NCI-H1092 (cell line): ENCODE data around the gene TXNL4B.
"Not testable (repeated sequence)": the region's sequence is repeated elsewhere in the genome, so short reads cannot be mapped to it uniquely, and the experiment has no call there.

Experiments
- DNase-seq: peaks from one replicate; lab custom pipeline; 2025; lab: John Stamatoyannopoulos, UW

TXNL4B gene

DNA sequence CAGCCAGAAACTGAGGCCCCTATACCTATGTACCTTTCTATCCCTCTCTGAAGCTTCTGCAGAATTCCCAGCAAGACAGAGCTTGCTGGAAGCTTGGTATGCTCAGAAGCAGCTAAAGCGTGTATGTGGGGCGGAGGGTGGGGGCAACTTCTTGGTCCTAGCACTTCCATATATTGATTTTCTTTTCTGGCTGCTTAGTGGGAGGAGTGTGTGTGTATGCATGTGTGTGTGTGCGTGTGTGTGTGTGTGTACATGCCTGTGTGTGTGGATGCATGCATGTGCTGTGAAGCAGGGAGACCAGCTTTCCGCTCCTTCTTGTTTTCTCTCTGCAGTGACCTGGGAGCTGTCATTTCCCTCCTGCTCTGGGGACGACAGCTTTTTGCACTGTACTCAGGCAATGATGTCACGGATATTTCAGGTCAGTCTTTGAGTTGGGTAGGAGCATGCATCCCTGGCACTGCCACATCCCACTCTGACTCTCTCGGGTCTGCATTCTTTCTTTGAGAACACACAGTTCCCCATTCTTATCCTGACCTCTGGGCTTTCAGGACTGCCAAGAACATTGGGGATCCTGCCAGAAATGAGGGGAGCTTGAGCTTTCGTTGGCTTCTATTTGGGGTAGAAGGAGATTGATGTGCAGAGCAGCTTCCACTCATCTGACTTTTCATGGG, 19.7 kb downstream of the TXNL4B start:
- DNase-seq, result no peak

DNA sequence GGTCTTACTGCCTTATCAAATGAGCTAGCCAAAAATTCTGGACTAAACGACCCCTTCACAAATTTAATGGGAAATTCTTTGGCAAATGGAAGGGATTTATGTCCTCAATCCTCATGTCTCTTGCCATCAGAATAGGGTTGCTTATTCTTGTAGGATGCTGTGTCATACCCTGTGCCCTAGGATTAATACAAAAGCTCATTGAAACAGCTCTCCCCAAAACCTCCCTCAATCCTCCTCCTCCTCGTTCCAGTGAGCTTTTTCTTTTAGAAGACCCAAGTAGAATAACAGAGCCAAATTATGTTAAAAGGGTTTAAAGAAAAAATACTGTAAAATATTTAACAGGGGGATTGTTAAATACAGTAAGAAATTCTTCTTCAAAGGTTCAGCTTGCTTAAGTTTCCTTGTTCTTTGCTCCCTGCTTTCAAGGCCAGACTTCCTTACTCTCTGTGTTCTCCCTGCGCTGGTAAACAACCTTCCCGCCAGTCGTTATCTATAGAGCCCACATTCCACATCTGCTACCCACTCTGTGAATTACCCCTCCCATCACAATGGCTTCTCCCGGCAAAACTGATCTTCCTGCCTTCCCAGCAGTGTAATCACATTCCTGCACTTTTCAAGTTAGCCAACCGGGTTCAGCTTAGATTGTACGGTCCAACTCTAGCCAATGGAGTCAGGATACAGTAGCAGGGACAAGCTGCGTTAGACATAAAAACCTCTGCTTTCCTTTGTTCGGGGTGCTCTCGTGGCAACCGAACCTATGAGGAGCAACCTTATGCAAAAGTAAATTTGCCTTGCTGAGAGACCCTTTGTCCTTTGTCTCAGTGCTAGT, 20.7 kb downstream of the TXNL4B start:
- DNase-seq, result no peak

DNA sequence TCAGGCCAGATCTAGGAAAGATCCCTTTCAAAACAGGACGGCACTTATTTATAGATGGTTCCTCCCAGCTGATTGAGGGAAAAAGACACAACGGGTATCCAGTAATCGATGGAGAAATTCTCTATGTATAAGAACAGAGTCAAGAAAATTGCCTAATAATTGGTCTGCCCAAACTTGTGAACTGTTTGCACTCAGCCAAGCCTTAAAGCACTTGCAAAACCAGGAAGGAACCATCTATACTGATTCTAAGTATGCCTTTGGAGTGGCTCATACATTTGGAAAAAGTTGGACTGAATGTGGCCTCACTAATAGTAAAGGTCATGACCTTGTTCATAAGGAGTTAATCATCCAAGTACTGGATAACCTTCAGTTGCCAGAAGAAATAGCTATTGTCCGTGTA, 24.5 kb downstream of the TXNL4B start:
- no peak for DNase-seq

DNA sequence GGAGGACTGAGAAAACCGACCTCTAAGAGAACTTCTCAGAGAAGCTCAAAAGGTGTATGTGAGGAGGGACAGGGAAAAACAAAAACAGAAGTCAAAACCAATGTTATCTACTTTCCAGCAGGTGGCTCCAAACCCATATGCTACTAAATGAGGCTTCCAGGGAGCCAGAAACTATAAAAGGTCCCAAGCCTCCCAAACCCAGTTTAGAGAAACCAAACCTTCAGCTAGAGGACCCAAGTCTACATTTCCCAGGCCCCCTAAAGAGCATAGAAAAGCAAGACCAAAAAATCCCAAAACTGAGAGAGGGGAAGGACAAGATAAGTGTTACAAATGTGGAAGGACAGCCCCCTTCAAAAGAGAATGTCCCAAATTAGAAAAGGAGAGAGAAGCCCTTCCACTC, 26.7 kb downstream of the TXNL4B start:
- no peak for DNase-seq

DNA sequence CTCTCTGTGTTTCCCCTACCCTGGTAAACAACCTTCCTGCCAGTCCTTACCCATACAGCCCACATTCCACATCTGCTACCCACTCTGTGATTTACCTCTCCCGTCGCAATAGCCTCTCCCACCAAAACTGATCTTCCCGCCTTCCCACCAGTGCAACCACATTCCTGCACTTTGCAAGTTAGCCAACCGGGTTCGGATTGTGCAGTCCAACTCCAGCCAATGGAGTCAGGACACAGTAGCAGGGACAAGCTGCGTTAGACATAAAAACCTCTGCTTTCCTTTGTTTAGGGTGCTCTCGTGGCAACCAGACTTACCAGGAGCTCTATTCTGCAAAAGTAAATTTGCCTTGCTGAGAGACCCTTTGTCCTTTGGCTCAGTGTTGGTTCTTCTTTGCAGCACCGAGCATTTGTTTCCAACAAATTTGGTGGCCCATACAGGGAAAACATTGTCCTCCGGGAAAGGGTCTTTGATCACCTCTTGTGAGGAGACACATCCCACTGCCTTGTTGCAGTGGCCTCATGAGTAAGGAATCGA, 29.0 kb downstream of the TXNL4B start:
- DNase-seq, result no peak

DNA sequence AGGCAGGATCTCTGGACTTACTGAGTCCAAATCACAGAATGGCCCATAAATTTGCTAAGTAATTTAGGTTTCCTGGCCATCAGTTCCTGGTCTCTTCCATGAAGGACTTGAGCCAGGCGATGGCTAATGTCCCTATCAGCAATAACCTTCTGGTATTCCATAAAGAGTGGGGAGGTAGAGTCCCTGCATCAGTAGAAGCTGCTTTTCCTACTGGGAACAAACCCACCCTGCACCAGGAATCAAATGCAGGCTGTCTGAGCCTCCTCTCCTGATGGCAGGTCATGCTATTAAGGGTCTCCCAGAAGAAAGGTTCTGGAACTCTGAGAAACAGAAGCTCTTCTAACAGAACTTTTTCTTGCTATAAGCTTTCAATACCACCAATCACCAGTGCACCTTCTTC, 31.9 kb downstream of the TXNL4B start:
- DNase-seq, result no peak

DNA sequence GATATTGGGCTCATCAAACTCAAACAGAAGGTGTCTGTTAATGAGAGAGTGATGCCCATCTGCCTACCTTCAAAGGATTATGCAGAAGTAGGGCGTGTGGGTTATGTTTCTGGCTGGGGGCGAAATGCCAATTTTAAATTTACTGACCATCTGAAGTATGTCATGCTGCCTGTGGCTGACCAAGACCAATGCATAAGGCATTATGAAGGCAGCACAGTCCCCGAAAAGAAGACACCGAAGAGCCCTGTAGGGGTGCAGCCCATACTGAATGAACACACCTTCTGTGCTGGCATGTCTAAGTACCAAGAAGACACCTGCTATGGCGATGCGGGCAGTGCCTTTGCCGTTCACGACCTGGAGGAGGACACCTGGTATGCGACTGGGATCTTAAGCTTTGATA, 33.0 kb downstream of the TXNL4B start:
- no peak for DNase-seq

DNA sequence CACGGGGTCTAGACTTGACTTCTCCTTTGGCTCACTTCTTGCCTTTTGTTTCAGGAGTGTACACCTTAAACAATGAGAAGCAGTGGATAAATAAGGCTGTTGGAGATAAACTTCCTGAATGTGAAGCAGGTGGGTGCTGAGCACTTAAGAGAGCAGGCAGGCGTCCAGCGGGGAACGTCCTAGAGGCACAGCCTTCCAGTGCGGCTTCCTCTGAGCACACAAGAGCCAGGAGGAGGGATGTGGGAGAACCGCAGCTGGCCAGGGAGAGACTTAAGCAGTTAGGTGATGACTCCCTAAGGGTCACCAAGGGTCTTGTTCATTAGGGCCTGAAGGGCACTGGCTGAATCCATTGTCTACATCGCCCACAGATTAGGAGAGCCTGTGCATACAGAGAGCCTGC, 34.4 kb downstream of the TXNL4B start:
- not testable (repeated sequence) for DNase-seq

DNA sequence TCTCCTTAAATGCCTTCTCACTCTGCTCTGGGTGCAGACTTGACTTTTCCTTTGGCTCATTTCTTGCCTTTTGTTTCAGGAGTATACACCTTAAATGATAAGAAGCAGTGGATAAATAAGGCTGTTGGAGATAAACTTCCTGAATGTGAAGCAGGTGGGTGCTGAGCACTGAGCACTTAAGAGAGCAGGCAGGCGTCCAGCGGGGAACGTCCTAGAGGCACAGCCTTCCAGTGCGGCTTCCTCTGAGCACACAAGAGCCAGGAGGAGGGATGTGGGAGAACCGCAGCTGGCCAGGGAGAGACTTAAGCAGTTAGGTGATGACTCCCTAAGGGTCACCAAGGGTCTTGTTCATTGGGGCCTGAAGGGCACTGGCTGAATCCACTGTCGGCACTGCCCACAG, 36.1 kb downstream of the TXNL4B start:
- not testable (repeated sequence) for DNase-seq

DNA sequence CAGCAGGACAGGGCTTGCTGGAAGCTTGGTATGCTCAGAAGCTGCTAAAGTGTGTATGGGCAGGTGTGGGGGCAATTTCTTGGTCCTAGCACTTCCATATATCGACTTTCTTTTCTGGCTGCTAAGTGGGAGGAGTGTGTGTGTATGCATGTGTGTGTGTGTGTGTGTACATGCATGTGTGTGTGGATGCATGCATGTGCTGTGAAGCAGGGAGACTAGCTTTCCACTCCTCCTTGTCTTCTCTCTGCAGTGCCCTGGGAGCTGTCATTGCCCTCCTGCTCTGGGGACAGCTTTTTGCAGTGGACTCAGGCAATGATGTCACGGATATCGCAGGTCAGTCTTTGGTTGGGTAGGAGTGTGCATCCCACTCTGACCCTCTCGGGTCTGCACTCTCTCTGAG, 37.5 kb downstream of the TXNL4B start:
- DNase-seq, result no peak

DNA sequence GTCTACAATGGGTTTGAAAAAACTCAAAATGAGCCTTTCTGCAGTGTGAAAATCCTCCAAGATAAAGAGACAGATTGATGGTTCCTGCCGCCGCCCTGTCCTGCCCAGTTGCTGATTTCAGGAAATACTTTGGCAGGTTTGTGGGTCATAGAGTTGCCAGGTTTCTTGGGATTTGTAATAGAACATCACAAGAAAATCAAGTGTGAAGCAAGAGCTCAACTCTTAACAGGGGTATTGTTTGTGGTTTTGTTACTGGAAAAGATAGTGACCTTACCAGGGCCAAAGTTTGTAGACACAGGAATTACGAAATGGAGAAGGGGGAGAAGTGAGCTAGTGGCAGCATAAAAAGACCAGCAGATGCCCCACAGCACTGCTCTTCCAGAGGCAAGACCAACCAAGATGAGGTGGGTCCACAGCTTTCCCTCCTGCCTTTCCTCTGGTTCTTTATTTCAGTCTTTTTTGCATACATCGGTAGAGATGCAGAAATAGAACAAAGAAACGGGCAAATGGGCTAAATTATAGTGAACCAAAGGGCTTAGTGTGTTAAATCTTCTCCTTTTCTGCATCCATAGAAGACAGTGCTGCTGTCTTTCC, 39.1 kb downstream of the TXNL4B start, which contains the start of gene HP:
HP (plus strand) TSS at position 252 of the 594 bp plus-strand sequence; CDS start at position 400, 148 bp downstream.
- not testable (repeated sequence) for DNase-seq

DNA sequence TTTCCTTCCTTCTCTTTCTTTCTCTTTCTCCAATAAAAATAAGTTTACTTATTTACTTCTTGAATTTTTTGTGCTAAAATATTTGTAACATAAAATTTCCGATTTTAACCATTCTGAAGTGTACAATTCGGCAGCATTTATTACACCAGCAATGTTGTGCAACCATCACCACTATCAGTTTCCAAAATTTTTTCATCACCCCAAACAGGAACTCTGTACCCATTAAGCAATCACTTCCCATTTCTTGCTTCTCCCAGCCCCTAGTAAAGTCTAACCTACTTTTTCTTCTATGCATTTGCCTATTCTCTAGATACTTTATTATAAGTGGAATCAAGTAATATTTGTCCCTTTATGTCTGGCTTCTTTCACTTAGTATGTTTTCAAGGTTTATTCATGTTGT, 41.6 kb downstream of the TXNL4B start:
- DNase-seq, result no peak

DNA sequence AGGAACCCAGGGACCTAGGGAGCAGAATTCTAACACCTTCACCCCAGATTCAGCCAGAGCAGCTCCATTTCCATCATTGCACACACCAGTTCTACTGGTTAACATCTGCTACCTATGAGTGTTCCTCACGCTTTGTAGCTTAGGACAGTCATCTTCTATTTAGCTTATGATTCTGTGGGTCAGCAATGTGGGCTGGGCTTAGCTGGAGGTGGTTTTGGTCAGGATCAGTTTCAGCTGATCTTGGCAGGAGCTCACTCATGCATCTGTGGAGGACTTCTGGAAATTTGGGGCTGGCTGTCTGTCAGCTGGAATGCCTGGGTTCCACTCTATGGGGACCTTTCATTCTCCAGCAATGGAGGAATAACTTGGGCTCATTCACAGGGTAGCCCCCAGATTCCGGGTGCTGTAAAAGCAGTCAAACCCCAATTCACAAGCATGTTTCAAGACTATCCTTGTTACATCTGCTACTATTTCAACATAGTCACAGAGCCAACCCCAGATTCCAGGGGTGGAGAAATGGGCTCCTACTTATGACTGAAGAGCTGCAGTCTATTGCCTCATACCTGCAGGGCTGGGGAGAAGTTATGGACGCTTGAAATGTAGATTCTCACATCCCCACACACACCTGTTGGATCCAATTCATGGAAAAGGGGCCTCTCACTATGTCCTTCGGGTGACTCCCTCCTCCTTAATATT, 42.5 kb downstream of the TXNL4B start:
- no peak for DNase-seq

DNA sequence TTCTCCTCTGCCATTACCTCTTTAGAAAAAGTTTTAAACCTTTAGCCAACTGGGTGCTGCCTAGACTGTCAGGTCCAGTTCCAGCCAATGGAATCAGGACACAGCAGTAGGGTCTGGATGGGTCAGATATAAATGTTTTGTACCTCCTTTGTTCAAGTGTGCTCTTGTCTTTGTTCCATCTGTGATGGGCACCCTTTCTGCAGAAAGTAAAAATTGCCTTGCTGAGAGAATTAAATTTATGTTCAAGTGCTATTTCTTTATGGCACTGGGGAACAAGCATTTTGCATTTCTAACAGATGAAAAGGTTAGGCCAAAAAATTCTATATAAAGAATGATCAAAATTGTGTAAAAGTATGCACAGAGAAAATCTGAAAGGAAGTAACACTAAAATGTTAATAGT, 44.3 kb downstream of the TXNL4B start:
- DNase-seq, result no peak

DNA sequence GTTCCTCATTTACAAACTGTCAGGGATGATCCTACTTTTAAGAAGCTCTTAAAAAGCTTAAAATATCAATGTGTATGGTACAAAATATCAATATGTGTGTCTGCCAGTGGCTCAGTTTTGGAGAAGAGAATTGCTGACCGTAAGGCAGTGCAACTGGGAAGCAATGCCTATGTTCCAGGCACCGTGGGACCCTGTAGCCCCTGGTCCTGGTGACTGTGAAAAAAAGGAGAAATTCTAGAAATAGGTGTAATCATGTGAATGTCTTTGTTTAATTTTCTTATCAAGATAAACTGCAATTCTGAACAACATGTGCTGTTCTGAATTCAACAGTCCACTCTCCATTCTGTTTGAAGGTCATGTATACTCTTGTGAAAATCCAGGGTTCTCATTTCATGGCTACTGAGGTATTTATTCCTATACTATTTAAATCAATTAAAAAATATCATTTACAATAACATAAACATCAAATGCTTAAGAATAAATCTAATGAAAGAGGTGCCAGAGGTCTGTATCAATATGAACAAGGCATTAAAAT, 48.5 kb downstream of the TXNL4B start:
- no peak for DNase-seq

DNA sequence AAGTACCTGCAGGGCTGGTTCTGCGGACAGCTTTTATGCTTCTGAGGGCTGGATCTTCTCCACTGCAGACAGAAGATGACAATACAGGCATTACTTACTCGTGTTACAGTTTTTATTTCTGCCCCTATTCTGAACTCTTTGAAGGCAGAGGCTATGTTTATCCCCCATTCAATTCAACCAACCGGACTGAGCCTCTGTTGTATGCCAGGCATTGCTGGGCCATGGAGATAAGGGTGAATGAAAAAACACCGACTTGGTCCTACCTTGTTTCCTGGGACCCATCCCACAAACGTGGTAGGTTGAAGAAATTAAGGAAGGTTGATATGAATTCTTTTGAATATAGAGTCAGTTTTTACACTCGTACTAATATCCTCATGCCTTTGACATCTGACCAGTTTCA, 49.1 kb downstream of the TXNL4B start:
- DNase-seq, result no peak

DNA sequence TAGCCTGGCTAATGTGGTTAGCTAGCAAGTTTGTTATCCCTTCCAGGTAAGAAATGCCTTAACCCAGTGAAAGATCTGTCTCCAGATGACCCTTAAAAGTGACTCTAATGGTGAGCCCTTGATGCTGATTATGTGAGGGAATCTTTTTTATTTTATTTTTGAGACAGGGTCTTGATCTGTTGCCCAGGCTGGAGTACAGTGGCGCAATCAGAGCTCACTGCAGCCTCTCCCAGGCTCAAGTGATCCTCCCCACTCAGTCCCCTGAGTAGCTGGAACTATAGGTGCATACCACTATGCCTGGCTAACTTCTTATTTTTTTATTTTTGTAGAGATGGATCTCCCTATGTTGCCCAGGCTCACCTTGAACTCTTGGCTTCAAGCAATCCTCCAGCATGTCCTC, 49.9 kb downstream of the TXNL4B start:
- no peak for DNase-seq

DNA sequence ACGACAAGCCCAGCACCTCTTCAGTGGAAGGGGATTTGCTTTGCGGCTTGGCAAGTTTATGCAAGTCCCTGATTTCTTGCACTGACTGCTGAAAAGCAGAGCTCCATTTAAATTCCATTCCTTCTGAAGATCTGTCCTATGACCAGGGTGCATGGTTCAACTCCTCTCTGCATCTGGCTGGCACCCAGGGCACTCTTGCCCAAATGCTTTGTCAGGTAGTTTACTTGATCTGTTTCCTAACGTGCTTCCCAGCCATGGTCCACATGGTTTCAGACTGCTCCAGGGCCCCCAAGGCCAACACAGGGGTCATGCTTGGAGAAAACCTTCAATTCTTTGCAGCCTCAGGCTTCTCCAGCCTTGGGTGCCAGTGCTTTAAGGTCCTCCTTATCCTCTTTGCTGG, 50.4 kb downstream of the TXNL4B start:
- DNase-seq, result no peak

DNA sequence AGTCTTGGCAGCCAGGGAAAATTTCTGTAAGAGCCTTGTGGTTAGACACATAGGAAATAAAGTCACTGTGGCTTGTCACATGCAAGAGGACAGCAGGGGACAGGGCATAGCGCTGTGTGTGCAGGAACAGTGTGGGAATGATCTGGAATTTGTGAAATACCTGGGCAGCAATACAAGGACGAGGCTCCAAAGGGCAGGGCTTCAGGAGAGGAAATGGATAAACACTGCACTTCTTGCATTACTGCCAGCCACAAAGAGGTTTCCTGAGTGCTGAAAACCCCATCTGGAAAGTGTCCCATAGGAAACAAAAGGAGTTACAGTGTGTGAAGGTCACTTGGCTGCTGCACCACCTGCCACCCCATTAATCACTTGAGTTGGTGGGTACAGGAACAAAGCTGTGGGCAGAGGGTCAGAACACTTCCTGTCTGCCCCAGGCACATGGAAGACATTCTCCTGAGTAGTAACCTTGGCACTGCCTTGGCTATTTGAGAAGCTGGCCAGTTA, 51.2 kb downstream of the TXNL4B start:
- DNase-seq, result peak; percentile 15

DNA sequence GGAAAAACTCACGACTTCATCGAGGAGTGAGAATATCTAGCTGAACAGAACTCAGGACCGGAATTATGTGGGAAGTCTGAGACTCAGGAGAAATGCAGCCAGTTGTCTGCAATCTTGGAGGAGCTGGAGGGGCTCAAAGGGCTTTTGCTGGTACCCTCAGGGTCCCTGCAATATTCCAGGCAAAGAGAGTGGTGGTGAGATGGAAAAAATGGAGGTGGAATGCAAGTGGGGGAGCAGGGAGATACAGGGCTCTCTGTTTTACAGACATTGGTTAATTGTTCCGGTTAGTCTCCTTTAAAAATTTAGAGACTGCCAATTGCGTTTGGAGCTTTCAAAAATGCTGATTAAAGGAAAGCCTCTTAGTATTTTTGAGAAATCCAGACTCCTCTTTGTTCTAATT, 57.3 kb downstream of the TXNL4B start:
- DNase-seq, result no peak
